Brain microvascular endothelial cell (primary cell): ENCODE data around the gene GFRA1.
A peak's percentile ranks its signal among the peaks of the same experiment; 100 is the strongest.

Source experiments
- DNase-seq: peaks from one replicate; pipeline ENCODE4 v3.0.0-alpha.2; 2020
- H3K27ac ChIP-seq: fragments of 250-450 bp; sonication (Bioruptor Pico); 2 replicates; pipeline ENCODE4 v1.5.1; 2020; ENCODE audit warnings: mild to moderate bottlenecking, moderate library complexity
- H3K27me3 ChIP-seq: fragments of 250-450 bp; sonication (Bioruptor Pico); replicated peaks from 2 replicates; pipeline ENCODE4 v1.5.1; 2020; ENCODE audit warnings: mild to moderate bottlenecking
- H3K36me3 ChIP-seq: fragments of 250-450 bp; sonication (Bioruptor Pico); replicated peaks from 2 replicates; pipeline ENCODE4 v1.5.1; 2020; ENCODE audit warnings: mild to moderate bottlenecking
- H3K4me3 ChIP-seq: 2 replicates; pipeline ENCODE4 v1.5.1; 2011; ENCODE audit warnings: low read depth, mild to moderate bottlenecking, control low read depth, low read length, moderate library complexity
- in situ Hi-C: cut with HindIII; loops from 2 replicates; pipeline ENCODE4 v1.10.0; 2017; ENCODE audit warnings: low sequenced_read_pairs, low pct_ligation_motif_present
- TF ChIP-seq, protein P1 (sequence below): IDR thresholded peaks from 2 replicates; pipeline ENCODE4 v1.5.1; 2011; ENCODE audit warnings: low read depth, mild to moderate bottlenecking, moderate library complexity, low read length, control low read depth, inconsistent platforms; ENCODE audit errors: missing control alignments

GFRA1 gene

DNA sequence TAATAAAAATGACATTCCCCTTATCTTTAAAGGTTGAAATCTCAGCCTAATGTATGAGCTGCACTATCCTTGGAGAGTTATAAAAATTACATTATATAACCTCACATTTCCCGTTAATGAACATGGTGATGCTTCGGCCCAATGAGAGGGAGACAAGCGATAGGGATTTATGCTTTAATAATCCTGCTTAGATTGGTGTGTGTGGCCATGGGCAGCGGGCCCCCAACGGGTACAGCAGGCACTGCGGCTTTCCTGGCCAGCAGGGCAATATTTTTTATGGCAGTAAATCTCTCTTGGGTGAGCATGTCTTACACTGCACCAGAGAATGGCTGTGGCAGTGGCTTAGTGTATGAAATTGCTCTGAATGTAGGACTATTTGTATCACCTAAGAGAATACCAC is 246.3 kb downstream of the GFRA1 start:
- no peak overlapping the region for H3K4me3 ChIP-seq
- in situ Hi-C loops: no loop called here
- TF ChIP-seq, protein P1, sequence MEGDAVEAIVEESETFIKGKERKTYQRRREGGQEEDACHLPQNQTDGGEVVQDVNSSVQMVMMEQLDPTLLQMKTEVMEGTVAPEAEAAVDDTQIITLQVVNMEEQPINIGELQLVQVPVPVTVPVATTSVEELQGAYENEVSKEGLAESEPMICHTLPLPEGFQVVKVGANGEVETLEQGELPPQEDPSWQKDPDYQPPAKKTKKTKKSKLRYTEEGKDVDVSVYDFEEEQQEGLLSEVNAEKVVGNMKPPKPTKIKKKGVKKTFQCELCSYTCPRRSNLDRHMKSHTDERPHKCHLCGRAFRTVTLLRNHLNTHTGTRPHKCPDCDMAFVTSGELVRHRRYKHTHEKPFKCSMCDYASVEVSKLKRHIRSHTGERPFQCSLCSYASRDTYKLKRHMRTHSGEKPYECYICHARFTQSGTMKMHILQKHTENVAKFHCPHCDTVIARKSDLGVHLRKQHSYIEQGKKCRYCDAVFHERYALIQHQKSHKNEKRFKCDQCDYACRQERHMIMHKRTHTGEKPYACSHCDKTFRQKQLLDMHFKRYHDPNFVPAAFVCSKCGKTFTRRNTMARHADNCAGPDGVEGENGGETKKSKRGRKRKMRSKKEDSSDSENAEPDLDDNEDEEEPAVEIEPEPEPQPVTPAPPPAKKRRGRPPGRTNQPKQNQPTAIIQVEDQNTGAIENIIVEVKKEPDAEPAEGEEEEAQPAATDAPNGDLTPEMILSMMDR: no peak
- no peaks in the 10 kb centered on the region for H3K27me3 ChIP-seq
- no peak overlapping the region for H3K27ac ChIP-seq
- no peaks in the 10 kb centered on the region for H3K36me3 ChIP-seq
- DNase-seq: no peak

DNA sequence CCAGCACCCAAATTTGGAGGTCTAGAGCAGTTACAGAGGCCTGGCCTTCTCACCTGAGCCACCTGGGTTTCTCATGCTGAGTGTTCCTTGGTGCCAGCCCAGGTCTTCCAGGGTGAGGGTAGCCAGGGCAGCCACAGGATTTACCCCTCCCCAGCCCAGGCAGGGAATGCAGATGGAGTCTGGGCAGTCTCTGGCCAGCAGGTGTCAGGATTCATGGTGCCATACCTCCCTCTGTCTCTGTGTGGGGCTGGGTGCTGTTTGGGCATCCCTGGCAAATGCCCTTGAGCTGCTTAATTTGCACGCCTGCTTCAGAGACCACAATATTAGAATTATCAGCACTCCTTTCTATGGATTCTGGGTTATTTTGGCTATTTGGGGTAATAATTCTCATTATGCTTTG is 246.7 kb downstream of the GFRA1 start:
- no peak overlapping the region for H3K27ac ChIP-seq
- H3K36me3 ChIP-seq: no peaks in the 10 kb centered on the region
- TF ChIP-seq, protein P1: peak; percentile 46
- H3K4me3 ChIP-seq: no peak overlapping the region
- no peaks in the 10 kb centered on the region for H3K27me3 ChIP-seq
- no peak for DNase-seq
- in situ Hi-C loops: no loop called here

DNA sequence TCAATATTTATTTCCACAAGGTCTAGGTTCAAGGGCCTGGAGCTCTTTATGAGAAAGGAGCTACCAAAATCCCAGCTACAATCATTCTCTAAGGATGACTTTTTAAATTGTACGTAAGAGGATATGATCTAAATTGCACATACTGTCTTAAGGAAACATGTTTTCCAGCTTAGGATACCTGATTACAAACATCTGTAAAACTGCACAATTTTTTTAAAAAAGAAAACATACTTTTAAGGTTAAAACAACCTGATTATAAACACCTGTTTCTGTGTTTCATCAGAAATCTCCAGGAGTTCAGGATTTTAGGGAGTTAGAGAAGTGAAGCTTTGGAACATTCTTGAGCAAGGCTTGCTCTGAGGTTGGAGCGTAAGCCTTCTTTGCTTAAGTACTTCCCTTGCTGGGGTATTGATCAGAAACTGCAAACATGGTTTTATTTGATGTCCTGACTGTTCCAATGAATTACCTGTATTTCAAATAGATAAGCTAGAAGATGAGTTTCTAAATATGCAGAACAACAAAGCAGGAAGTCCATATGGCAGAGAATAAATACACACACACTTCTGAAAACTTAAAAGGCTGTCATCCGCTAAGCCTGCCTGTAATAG is 248.6 kb downstream of the GFRA1 start:
- Histone ChIP-seq H3K36me3 (no peaks in the 10 kb centered on the region), H3K27ac (no peak overlapping the region), H3K4me3 (no peak overlapping the region), H3K27me3 (no peaks in the 10 kb centered on the region)
- in situ Hi-C loops: no loop called here
- no peak for DNase-seq
- TF ChIP-seq, protein P1: no peak

DNA sequence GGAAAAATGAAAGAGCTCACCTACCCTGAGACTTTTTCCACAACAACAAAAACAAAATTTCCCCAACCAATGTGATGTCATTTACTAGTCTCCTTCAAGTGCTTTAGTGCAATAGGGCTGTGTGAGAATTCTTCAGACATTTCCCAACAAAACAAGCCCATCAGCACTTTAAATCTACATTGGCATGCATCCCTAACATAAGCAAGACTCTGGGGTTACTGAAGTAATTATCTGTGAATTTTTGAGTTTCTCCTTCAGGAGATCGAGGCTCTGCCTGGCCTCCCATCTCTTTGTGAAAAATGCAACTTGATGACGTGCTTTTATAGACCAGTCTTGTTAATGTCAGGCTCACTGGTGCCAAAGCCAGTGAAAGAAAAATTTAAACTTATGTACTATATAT is 255.6 kb downstream of the GFRA1 start:
- TF ChIP-seq, protein P1: no peak
- no peaks in the 10 kb centered on the region for H3K27me3 ChIP-seq
- H3K36me3 ChIP-seq: no peaks in the 10 kb centered on the region
- DNase-seq: no peak
- in situ Hi-C loops: no loop called here
- no peak overlapping the region for H3K4me3 ChIP-seq
- H3K27ac ChIP-seq: no peak overlapping the region

DNA sequence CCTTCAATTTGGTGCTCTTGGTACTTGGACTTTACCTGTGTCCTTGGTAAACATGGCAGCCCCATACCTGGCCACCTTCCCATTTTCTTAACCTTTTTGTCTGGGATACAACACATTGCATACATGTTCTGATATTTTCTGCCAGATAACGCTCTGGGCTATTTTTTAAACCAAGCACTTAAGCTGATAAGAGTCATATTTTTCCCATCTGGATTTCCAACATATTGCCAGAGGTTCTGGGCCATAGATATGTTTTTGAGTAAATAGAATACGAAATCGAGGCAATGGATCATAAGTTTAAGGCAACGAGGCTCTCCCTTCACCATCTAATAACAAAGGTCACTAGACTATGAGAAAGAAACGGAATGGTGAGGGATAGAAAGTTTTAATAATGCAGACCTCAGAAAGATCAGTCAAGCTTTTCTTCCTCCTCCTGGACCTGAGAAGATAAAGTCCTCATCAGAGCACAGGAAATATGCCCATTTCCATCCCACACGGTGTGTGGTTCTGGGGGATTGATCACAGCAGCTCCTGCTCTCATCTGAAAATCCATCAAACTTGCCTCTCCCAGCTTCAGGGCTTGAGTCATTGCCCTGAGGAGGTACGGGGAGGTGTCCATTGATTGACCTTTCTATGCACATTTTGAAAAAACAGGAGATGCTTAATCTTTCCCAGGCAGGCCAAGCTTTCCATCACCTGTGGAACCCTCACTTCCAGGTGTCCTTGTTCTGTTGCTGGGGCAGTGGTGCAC is 257.2 kb downstream of the GFRA1 start:
- Histone ChIP-seq H3K27ac (no peak overlapping the region), H3K27me3 (no peaks in the 10 kb centered on the region), H3K4me3 (no peak overlapping the region), H3K36me3 (no peaks in the 10 kb centered on the region)
- no peak for DNase-seq
- TF ChIP-seq, protein P1: no peak
- in situ Hi-C loops: no loop called here
